HTR-8/SVneo (cell line): ENCODE measurements around the gene DCAKD.

ENCODE experiments used
- DNase-seq: peaks from one replicate; pipeline ENCODE4 v3.0.0; 2011; ENCODE audit warnings: low spot score, mixed read lengths; ENCODE audit not compliant: insufficient read length
- FAIRE-seq: peaks from 2 replicates; lab custom pipeline; 2011; peaks lifted over from hg19 to GRCh38; lab: Jason Lieb, UNC

Gene DCAKD

GRCh38 chr17:45051060-45051719 lies at the start of gene DCAKD:
DCAKD (minus strand) TSS chr17:45051632; CDS start chr17:45034885, 16,747 bp downstream.
- DNase-seq (peak; percentile 98), FAIRE-seq (peak; percentile 67)

GRCh38 chr17:45098869-45099616 lies 47.6 kb upstream of the DCAKD start:
- DNase-seq (peak; percentile 97), FAIRE-seq (peak; percentile 88)

GRCh38 chr17:45098081-45098868 lies 46.8 kb upstream of the DCAKD start:
- FAIRE-seq = peak; percentile 33
- no peak for DNase-seq

- FAIRE-seq (no peak), DNase-seq (no peak)
These were observed 45.5 kb upstream of the DCAKD start for GRCh38 chr17:45096926-45097325.

- FAIRE-seq = no peak
These were observed 44.7 kb upstream of the DCAKD start for GRCh38 chr17:45096141-45096540.

GRCh38 chr17:45093444-45094110 lies 42.1 kb upstream of the DCAKD start:
- DNase-seq (no peak), FAIRE-seq (peak; percentile 38)

More at GRCh38 chr17:45096141-45096540, 44.7 kb upstream of the DCAKD start:
- DNase-seq = peak; percentile 56

GRCh38 chr17:45092911-45093430 lies 41.5 kb upstream of the DCAKD start:
- peak; percentile 99 for DNase-seq
- peak; percentile 100 for FAIRE-seq

- FAIRE-seq (peak; percentile 79), DNase-seq (no peak)
These were observed 40.5 kb upstream of the DCAKD start for GRCh38 chr17:45091778-45092425.

- DNase-seq (no peak), FAIRE-seq (no peak)
These were observed 39.3 kb upstream of the DCAKD start for GRCh38 chr17:45090711-45091110.

- DNase-seq (no peak), FAIRE-seq (no peak)
These were observed 37.3 kb upstream of the DCAKD start for GRCh38 chr17:45088741-45089140.

GRCh38 chr17:45087978-45088377 lies 36.5 kb upstream of the DCAKD start:
- DNase-seq (no peak), FAIRE-seq (peak; percentile 57)

- FAIRE-seq (peak; percentile 71), DNase-seq (no peak)
These were observed 36.1 kb upstream of the DCAKD start for GRCh38 chr17:45087504-45087975.

GRCh38 chr17:45086865-45087503 lies 35.6 kb upstream of the DCAKD start:
- FAIRE-seq = no peak
- DNase-seq = no peak

GRCh38 chr17:45086391-45086790 lies 35.0 kb upstream of the DCAKD start:
- DNase-seq (no peak), FAIRE-seq (no peak)

GRCh38 chr17:45081047-45081703 lies 29.7 kb upstream of the DCAKD start:
- FAIRE-seq = no peak
- DNase-seq = no peak

GRCh38 chr17:45077643-45078042 lies 26.2 kb upstream of the DCAKD start:
- no peak for DNase-seq
- no peak for FAIRE-seq

- no peak for DNase-seq
These were observed 22.1 kb upstream of the DCAKD start for GRCh38 chr17:45073414-45074070.

GRCh38 chr17:45070809-45071208 lies 19.4 kb upstream of the DCAKD start:
- DNase-seq = no peak
- FAIRE-seq = no peak

More at GRCh38 chr17:45073414-45074070, 22.1 kb upstream of the DCAKD start:
- FAIRE-seq = no peak
